ENCODE data around the gene ITGB5. TPM values are rescaled to one million over a fixed set of nuclear protein-coding genes. Genes with fewer than 3 reads are reported as not detected.

Gene ITGB5
- total RNA-seq, 6 donors from 2014 or later = 81.5 to 145 (median 106) TPM

DNA sequence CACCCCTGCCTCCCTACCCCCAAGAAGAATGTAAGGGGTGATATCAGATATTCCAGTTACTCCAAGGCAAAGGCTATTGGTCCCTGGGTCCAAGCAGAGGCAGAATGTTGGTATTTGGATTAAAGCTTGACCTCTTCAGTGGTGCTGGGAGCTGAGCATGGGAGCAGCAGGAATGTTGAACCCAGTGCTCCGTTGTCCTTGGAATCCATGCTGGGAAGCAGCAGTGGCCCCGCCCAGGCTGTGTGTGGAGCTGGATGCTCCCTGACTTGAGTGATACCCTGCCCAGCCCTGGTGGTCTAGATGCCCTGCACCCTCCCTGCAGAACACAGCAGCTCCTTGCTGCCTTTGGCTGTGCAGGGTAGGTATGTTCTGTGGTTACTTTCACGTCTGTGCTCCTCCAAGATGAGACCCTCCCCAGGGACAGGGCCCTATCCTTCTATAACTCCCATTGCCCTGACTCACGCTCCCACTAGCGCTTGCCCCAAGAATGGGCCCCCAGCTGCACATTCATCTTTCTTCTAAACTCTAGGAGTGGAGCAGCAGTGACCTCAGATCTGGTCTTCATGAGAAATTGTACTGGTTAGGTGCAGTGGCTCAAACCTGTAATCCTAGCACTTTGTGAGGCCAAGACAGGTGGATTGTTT is 121.8 kb downstream of the ITGB5 start:
- peaks cover 0 to 60% (median 38%) of the 10 kb centered on the region in 4 donors for H3K36me3 ChIP-seq
- TF ChIP-seq POLR2AphosphoS5 (IDR thresholded peaks at IDR 0.05) (no peak), POLR2A (IDR thresholded peaks at IDR 0.05) (no peak), EP300 (IDR thresholded peaks at IDR 0.05) (no peak)
- TF ChIP-seq, protein P1, sequence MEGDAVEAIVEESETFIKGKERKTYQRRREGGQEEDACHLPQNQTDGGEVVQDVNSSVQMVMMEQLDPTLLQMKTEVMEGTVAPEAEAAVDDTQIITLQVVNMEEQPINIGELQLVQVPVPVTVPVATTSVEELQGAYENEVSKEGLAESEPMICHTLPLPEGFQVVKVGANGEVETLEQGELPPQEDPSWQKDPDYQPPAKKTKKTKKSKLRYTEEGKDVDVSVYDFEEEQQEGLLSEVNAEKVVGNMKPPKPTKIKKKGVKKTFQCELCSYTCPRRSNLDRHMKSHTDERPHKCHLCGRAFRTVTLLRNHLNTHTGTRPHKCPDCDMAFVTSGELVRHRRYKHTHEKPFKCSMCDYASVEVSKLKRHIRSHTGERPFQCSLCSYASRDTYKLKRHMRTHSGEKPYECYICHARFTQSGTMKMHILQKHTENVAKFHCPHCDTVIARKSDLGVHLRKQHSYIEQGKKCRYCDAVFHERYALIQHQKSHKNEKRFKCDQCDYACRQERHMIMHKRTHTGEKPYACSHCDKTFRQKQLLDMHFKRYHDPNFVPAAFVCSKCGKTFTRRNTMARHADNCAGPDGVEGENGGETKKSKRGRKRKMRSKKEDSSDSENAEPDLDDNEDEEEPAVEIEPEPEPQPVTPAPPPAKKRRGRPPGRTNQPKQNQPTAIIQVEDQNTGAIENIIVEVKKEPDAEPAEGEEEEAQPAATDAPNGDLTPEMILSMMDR (IDR thresholded peaks at IDR 0.05) = no peak
- ATAC-seq (ENCODE audit: low FRiP score in 2 of 2) = no peak

DNA sequence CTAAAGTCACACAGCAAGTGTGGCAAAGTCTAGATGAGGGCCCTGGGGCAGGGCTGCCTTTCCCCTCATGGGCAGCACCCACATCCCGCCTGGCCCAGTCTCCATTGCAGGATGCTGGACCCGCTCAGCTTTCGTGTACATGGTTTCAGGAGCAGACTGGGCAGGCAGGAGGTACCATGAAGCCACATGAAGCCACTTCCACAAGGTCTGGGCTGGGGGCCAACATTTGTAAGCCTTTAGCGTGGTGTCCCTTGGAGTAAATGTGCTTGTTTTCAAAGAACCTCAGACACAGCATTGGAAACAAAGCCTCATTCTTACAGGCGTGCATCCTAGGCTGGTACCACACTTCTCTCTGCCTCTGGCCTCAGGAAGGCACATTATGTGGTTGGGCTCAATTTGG is 122.4 kb downstream of the ITGB5 start:
- H3K36me3 ChIP-seq = peaks cover 0 to 60% (median 38%) of the 10 kb centered on the region in 4 donors
- no peak for ATAC-seq (ENCODE audit: low FRiP score in 2 of 2)
- no peak for TF ChIP-seq POLR2A (IDR thresholded peaks at IDR 0.05)
- TF ChIP-seq, protein P1 (IDR thresholded peaks at IDR 0.05) = no peak
- no peak for TF ChIP-seq POLR2AphosphoS5 (IDR thresholded peaks at IDR 0.05)
- TF ChIP-seq EP300 (IDR thresholded peaks at IDR 0.05) = no peak
- no peak overlapping the region for H3K4me3 ChIP-seq
- no peak for DNase-seq
- H3K27me3 ChIP-seq = no peaks in the 10 kb centered on the region
- H3K27ac ChIP-seq = no peak overlapping the region
- WGBS, 2 donors = 70 to 74% methylated on average over 4 to 5 of the region's 5 CpGs
- peaks cover 4 to 11% (median 9%) of the 10 kb centered on the region in 4 donors for H3K4me1 ChIP-seq
- H3K9me3 ChIP-seq = no peaks in the 10 kb centered on the region

More for the DNA sequence above, 121.8 kb downstream of the ITGB5 start:
- H3K4me1 ChIP-seq = peaks cover 4 to 12% (median 9%) of the 10 kb centered on the region in 4 donors
- H3K27ac ChIP-seq = no peak overlapping the region
- H3K4me3 ChIP-seq = no peak overlapping the region
- no peaks in the 10 kb centered on the region for H3K9me3 ChIP-seq
- no peaks in the 10 kb centered on the region for H3K27me3 ChIP-seq
- 83 to 86% methylated on average over 5 of the region's 5 CpGs for WGBS, 2 donors
- DNase-seq = no peak

DNA sequence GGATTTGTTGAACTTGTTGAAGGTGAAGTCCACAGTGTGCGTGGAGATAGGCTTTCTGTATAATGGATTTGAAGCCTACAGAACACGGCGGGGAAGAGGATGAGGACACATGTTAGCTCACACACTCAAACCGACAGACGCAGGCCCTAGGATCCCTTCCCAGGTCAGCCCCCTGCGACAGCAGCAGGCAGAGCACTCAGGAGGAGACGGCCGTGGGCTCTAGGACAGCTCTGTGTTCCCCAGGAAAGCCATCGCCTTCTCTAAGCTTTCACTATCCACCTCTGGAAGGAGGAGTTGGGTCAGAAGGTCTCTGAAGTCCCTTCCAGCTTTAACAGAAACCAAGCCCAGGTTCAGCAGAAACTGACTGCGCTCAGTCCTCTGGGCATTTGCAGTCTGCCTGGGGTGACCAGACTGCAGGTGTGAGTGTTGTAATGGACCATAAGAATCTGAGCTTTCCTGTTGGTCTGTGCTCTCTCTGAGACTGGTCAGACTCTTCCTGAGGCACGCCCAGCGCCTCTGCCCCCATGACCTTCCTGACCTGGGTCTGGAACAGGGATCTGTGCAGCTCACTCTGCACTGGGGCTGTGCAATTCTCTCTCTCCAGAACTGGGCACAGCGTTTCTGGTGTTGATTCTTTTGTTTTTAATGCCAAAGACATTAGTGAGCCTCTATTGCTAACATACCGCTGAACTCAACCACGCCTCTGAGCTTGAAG is 123.4 kb downstream of the ITGB5 start:
- DNase-seq (no peak), ATAC-seq (ENCODE audit: low FRiP score in 2 of 2) (no peak)
- H3K27ac ChIP-seq = no peak overlapping the region
- TF ChIP-seq EP300 (IDR thresholded peaks at IDR 0.05) (no peak), POLR2A (IDR thresholded peaks at IDR 0.05) (no peak), POLR2AphosphoS5 (IDR thresholded peaks at IDR 0.05) (no peak)
- TF ChIP-seq, protein P1 (IDR thresholded peaks at IDR 0.05) = no peak
- no peaks in the 10 kb centered on the region for H3K27me3 ChIP-seq
- H3K36me3 ChIP-seq = peaks cover 0 to 57% (median 36%) of the 10 kb centered on the region in 4 donors
- peaks cover 4 to 11% (median 9%) of the 10 kb centered on the region in 4 donors for H3K4me1 ChIP-seq
- H3K4me3 ChIP-seq = no peak overlapping the region
- H3K9me3 ChIP-seq = no peaks in the 10 kb centered on the region
- WGBS, 2 donors = 92 to 93% methylated on average over 13 to 14 of the region's 15 CpGs

DNA sequence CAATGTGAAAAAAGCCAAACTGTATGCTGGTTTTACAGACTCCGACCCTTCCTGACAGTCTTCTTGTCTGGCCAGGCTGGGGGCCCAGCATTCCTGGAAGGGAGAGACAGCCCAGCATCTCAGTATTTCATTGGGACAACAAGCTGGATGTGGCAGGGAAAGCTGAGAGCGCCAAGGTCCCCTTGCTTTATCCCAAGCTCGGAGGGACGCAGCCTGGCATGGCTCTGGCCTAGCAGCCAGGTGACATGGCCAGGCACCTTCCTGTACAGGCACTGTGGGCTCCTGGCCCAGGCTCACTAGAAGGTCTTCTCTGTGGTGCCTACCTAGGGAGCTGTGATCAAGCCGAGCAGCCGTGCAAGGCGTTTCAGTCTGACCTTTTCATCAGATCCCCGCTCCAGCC is 124.0 kb downstream of the ITGB5 start:
- Histone ChIP-seq H3K9me3 (no peaks in the 10 kb centered on the region), H3K4me3 (no peak overlapping the region), H3K4me1 (peaks cover 4 to 11% (median 9%) of the 10 kb centered on the region in 4 donors), H3K27ac (no peak overlapping the region), H3K36me3 (peaks cover 0 to 51% (median 32%) of the 10 kb centered on the region in 4 donors), H3K27me3 (no peaks in the 10 kb centered on the region)
- TF ChIP-seq EP300 (IDR thresholded peaks at IDR 0.05) (no peak), POLR2AphosphoS5 (IDR thresholded peaks at IDR 0.05) (no peak), POLR2A (IDR thresholded peaks at IDR 0.05) (no peak)
- TF ChIP-seq, protein P1 (IDR thresholded peaks at IDR 0.05) = no peak
- 90 to 94% methylated on average over 5 to 8 of the region's 8 CpGs for WGBS, 2 donors
- no peak for DNase-seq
- ATAC-seq (ENCODE audit: low FRiP score in 2 of 2) = no peak

Data from upper lobe of left lung (tissue), 6 donors.